B cell (primary cell): ENCODE results near the gene NPFFR1. TPM values are rescaled to one million over a fixed set of nuclear protein-coding genes. Genes with fewer than 3 reads are reported as not detected.

Source experiments
- ATAC-seq: fragments of 200-7000 bp; cut with Tn5 transposase; one replicate; pipeline ENCODE4 v1.10.0; 2021; ENCODE audit warnings: low read depth, mild to moderate bottlenecking, moderate number of reproducible peaks, moderate library complexity
- CTCF ChIA-PET: fragments of 350-600 bp; sonication (Branson Sonifier 250); formaldehyde crosslinking; loops from one replicate; lab custom pipeline; 2021; ENCODE audit warnings: antibody characterized with exemption, inconsistent platforms; lab: Charles Lee
- POLR2A ChIA-PET: fragments of 350-600 bp; sonication (Branson Sonifier 250); formaldehyde crosslinking; loops from one replicate; lab custom pipeline; 2021; ENCODE audit warnings: antibody characterized with exemption; lab: Charles Lee
- DNase-seq: peaks from one replicate; pipeline ENCODE4 v3.0.0; 2013
- H2AFZ ChIP-seq: 2 replicates; pipeline ENCODE4 v1.6.1; 2012; ENCODE audit warnings: mild to moderate bottlenecking, low read depth, low read length; ENCODE audit not compliant: insufficient read depth, poor library complexity, severe bottlenecking
- H3K27ac ChIP-seq, 2 donors: 1 replicate in 1 of 2; 2 replicates in 1 of 2; pipeline ENCODE4 v1.5.1; 2012 to 2013; ENCODE audit warnings: low read length in 2 of 2, mild to moderate bottlenecking in 2 of 2, moderate library complexity in 1 of 2
- H3K27me3 ChIP-seq, 4 experiments: fragments of 200-600 bp in 1 of 4; sonication (generic) in 1 of 4; replicated peaks in 1 of 4; 1 replicate in 2 of 4; 2 replicates in 2 of 4; pipeline versions ENCODE4 v1.6.1 to v1.7.0; 2013 to 2016; ENCODE audit warnings: low read length in 3 of 4, mild to moderate bottlenecking in 2 of 4, mixed read lengths in 1 of 4, moderate library complexity in 1 of 4; ENCODE audit not compliant: insufficient read depth in 4 of 4, control insufficient read depth in 3 of 4; ENCODE audit errors: control extremely low read depth in 1 of 4
- H3K36me3 ChIP-seq, 2 experiments: replicated peaks in 1 of 2; 1 replicate in 1 of 2; 2 replicates in 1 of 2; pipeline versions ENCODE4 v1.6.1 to v1.7.1; 2013; ENCODE audit warnings: low read length in 1 of 2; ENCODE audit not compliant: insufficient read depth in 2 of 2, control insufficient read depth in 1 of 2; ENCODE audit errors: control extremely low read depth in 1 of 2, extremely low read depth in 1 of 2
- H3K4me1 ChIP-seq, 2 donors: fragments of 200-600 bp in 1 of 2; sonication (generic) in 1 of 2; 1 replicate in 1 of 2; 2 replicates in 1 of 2; pipeline versions ENCODE4 v1.5.1 to v1.6.1; 2013 to 2017; ENCODE audit warnings: low read length in 2 of 2; ENCODE audit not compliant: control insufficient read depth in 2 of 2, insufficient read depth in 2 of 2
- H3K4me2 ChIP-seq: replicated peaks from 2 replicates; pipeline ENCODE3; 2012; ENCODE audit warnings: mild to moderate bottlenecking, low read depth, low read length; ENCODE audit not compliant: poor library complexity, severe bottlenecking
- H3K4me3 ChIP-seq, 5 experiments: fragments of 200-600 bp in 1 of 5; sonication (generic) in 1 of 5; 1 replicate in 3 of 5; 2 replicates in 2 of 5; pipeline versions ENCODE4 v1.5.1 to v1.7.0; 2011 to 2016; ENCODE audit warnings: low read length in 4 of 5, mild to moderate bottlenecking in 4 of 5, low read depth in 2 of 5, control low read depth in 1 of 5, moderate library complexity in 1 of 5; ENCODE audit not compliant: insufficient read depth in 1 of 5; ENCODE audit errors: control extremely low read depth in 1 of 5, extremely low read depth in 1 of 5
- H3K79me2 ChIP-seq: fragments of 200-600 bp; sonication (generic); one replicate; pipeline ENCODE4 v1.6.0; 2016; ENCODE audit warnings: low read length; ENCODE audit not compliant: control insufficient read depth, insufficient read depth
- H3K9ac ChIP-seq: fragments of 200-600 bp; sonication (generic); 2 replicates; pipeline ENCODE4 v1.6.1; 2017; ENCODE audit warnings: mild to moderate bottlenecking, low read length, moderate library complexity
- H3K9me3 ChIP-seq, 3 donors: one replicate each; pipeline versions ENCODE4 v1.6.1 to v1.7.1; 2013; ENCODE audit warnings: low read length in 2 of 3; ENCODE audit not compliant: control insufficient read depth in 2 of 3, insufficient read depth in 1 of 3; ENCODE audit errors: control extremely low read depth in 1 of 3
- H4K20me1 ChIP-seq: 2 replicates; pipeline ENCODE4 v1.6.0; 2012; ENCODE audit warnings: mild to moderate bottlenecking, low read length; ENCODE audit not compliant: insufficient read depth, control insufficient read depth, poor library complexity, severe bottlenecking
- H3K27ac Mint-ChIP-seq: one replicate; pipeline ENCODE4 v1.8.0; 2021; ENCODE audit warnings: mixed read lengths
- H3K27me3 Mint-ChIP-seq: one replicate; pipeline ENCODE4 v1.8.0; 2021; ENCODE audit warnings: mixed read lengths
- H3K4me1 Mint-ChIP-seq: one replicate; pipeline ENCODE4 v1.8.0; 2021; ENCODE audit warnings: mixed read lengths
- H3K4me3 Mint-ChIP-seq: one replicate; pipeline ENCODE4 v1.8.0; 2021; ENCODE audit warnings: mixed read lengths
- H3K9me3 Mint-ChIP-seq: one replicate; pipeline ENCODE4 v1.8.0; 2022; ENCODE audit warnings: mixed read lengths; ENCODE audit not compliant: insufficient read depth
- CTCF ChIP-seq: fragments of 200-600 bp; IDR thresholded peaks from one replicate; pipeline ENCODE4 v1.8.0; 2022; ENCODE audit warnings: antibody characterized with exemption, mild to moderate bottlenecking
- EZH2 ChIP-seq: IDR thresholded peaks from 2 replicates; pipeline ENCODE4 v1.6.1; 2012; ENCODE audit warnings: borderline replicate concordance, low read depth, mild to moderate bottlenecking, moderate library complexity, low read length; ENCODE audit not compliant: insufficient read depth, poor library complexity, severe bottlenecking
- WGBS: methylation state at CpG from one replicate; pipeline ENCODE4 v1.1.5; 2013; ENCODE audit warnings: missing lambda C conversion rate; ENCODE audit not compliant: insufficient coverage; 5-methylcytosine and 5-hydroxymethylcytosine counted together
- intact Hi-C: fragments of 100-400 bp; cut with micrococcal nuclease; formaldehyde crosslinking; loops from one replicate; pipeline ENCODE4 v1.10.0; 2022
- polyA plus RNA-seq: library from polyadenylated mRNA; depleted of rRNA; stranded (reverse); fragments of >200 nt; gene quantifications from 2 replicates; pipeline ENCODE4 v1.2.3, GENCODE V29; 2012
- total RNA-seq, 2 donors: library from RNA; stranded (reverse); fragments of 120-200 nt in 1 of 2; gene quantifications; 1 replicate in 1 of 2; 2 replicates in 1 of 2; pipeline versions ENCODE4 v1.2.3 to v1.2.4, GENCODE V29; 2013 to 2022

The NPFFR1 gene
- total and polyA plus RNA-seq, 2 donors (not counting 1 experiment from before 2014, with no cell fraction given), result not detected

GRCh38 chr10:70315276-70315675 is 31.5 kb upstream of the NPFFR1 start:
- ChIA-PET CTCF (no interaction called here), POLR2A (no interaction called here)
- H3K4me2 ChIP-seq, result no peak overlapping the region
- H4K20me1 ChIP-seq, result no peaks in the 10 kb centered on the region
- H3K4me1 ChIP-seq, result peaks cover 7 to 23% of the 10 kb centered on the region in 2 donors
- H3K79me2 ChIP-seq, result no peaks in the 10 kb centered on the region
- DNase-seq (no peak), ATAC-seq (no peak)
- peaks cover 0 to 5% (median 2%) of the 10 kb centered on the region in 4 experiments for H3K27me3 ChIP-seq
- Mint-ChIP-seq H3K9me3 (no peaks in the 10 kb centered on the region), H3K4me3 (no peak overlapping the region), H3K27me3 (no peaks in the 10 kb centered on the region), H3K4me1 (peaks cover 23% of the 10 kb centered on the region), H3K27ac (no peak overlapping the region)
- no peaks in the 10 kb centered on the region for H3K9me3 ChIP-seq
- no peaks in the 10 kb centered on the region for H3K36me3 ChIP-seq
- H3K27ac ChIP-seq, result no peak overlapping the region
- no peak overlapping the region for H3K9ac ChIP-seq
- intact Hi-C loops, result no loop called here
- no peak overlapping the region for H2AFZ ChIP-seq
- TF ChIP-seq EZH2 (no peak), CTCF (no peak)
- H3K4me3 ChIP-seq, result no peak overlapping the region
- no CpG with 5 or more reads among the region's 2 CpGs for WGBS

DNA sequence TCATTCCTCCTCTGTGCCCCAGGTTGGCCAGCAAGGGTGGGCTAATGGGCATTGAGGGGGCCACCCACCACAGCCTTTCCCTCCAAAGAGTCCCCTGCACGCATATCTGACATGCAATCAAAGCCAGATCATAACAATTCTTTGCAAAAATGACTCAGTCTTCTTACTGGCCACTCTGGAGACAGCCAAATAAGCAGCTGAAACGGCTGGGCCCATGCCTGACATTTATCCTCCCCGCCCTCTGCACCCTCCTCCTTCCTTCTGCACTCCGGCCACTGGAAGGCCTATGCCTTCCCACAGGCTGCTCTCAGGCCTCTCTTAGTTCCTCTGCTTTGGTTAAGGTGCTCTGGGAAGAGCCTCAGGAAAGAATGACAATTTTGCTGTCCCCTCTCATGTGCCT is 29.2 kb upstream of the NPFFR1 start:
- Mint-ChIP-seq H3K9me3 (no peaks in the 10 kb centered on the region), H3K27me3 (no peaks in the 10 kb centered on the region), H3K4me3 (no peak overlapping the region), H3K4me1 (peaks cover 16% of the 10 kb centered on the region), H3K27ac (no peak overlapping the region)
- ATAC-seq, result no peak
- CTCF ChIA-PET, result interaction anchor here (1.4 kb wide), 1 partner anchor 51 kb away, joined by 4 read pairs; no protein-coding TSS in a partner anchor
- H3K27ac ChIP-seq, result no peak overlapping the region
- H3K4me1 ChIP-seq, result peaks cover 5 to 21% of the 10 kb centered on the region in 2 donors
- peaks cover 0 to 6% (median 3%) of the 10 kb centered on the region in 4 experiments for H3K27me3 ChIP-seq
- H3K9ac ChIP-seq, result no peak overlapping the region
- H3K4me3 ChIP-seq, result no peak overlapping the region
- H3K79me2 ChIP-seq, result no peaks in the 10 kb centered on the region
- no peak overlapping the region for H2AFZ ChIP-seq
- intact Hi-C loops, result no loop called here
- no peak overlapping the region for H3K4me2 ChIP-seq
- WGBS, result 91% methylated on average over 4 of the region's 4 CpGs
- POLR2A ChIA-PET, result no interaction called here
- TF ChIP-seq EZH2 (no peak), CTCF (no peak)
- no peaks in the 10 kb centered on the region for H4K20me1 ChIP-seq
- H3K36me3 ChIP-seq, result no peaks in the 10 kb centered on the region
- H3K9me3 ChIP-seq, result no peaks in the 10 kb centered on the region
- no peak for DNase-seq
